ENCODE results near the gene GNAQ.
"Not testable (repeated sequence)": the region's sequence is repeated elsewhere in the genome, so short reads cannot be mapped to it uniquely, and the experiment has no call there.

Gene GNAQ

GRCh38 chr9:77903666-77904285, 127.8 kb downstream of the GNAQ start:
- DNase-seq (ENCODE audit: low spot score), result no peak

GRCh38 chr9:77901771-77902170, 129.8 kb downstream of the GNAQ start:
- DNase-seq (ENCODE audit: low spot score), result no peak

- DNase-seq (ENCODE audit: low spot score), result no peak
These were observed 130.6 kb downstream of the GNAQ start for GRCh38 chr9:77901018-77901417.

GRCh38 chr9:77899679-77900354, 131.8 kb downstream of the GNAQ start:
- no peak for DNase-seq (ENCODE audit: low spot score)

GRCh38 chr9:77898864-77899263, 132.7 kb downstream of the GNAQ start:
- no peak for DNase-seq (ENCODE audit: low spot score)

- DNase-seq (ENCODE audit: low spot score), result no peak
These were observed 134.5 kb downstream of the GNAQ start for GRCh38 chr9:77896938-77897667.

- no peak for DNase-seq (ENCODE audit: low spot score)
These were observed 135.2 kb downstream of the GNAQ start for GRCh38 chr9:77896269-77896937.

GRCh38 chr9:77893706-77894105, 137.9 kb downstream of the GNAQ start:
- no peak for DNase-seq (ENCODE audit: low spot score)

GRCh38 chr9:77892955-77893514, 138.6 kb downstream of the GNAQ start:
- no peak for DNase-seq (ENCODE audit: low spot score)

GRCh38 chr9:77892171-77892570, 139.4 kb downstream of the GNAQ start:
- DNase-seq (ENCODE audit: low spot score), result no peak

GRCh38 chr9:77891128-77891800, 140.3 kb downstream of the GNAQ start:
- DNase-seq (ENCODE audit: low spot score), result no peak

- no peak for DNase-seq (ENCODE audit: low spot score)
These were observed 143.9 kb downstream of the GNAQ start for GRCh38 chr9:77887662-77888061.

- DNase-seq (ENCODE audit: low spot score), result no peak
These were observed 146.4 kb downstream of the GNAQ start for GRCh38 chr9:77885104-77885672.

- no peak for DNase-seq (ENCODE audit: low spot score)
These were observed 147.5 kb downstream of the GNAQ start for GRCh38 chr9:77883846-77884771.

GRCh38 chr9:77883133-77883532, 148.5 kb downstream of the GNAQ start:
- no peak for DNase-seq (ENCODE audit: low spot score)

- no peak for DNase-seq (ENCODE audit: low spot score)
These were observed 149.3 kb downstream of the GNAQ start for GRCh38 chr9:77882294-77882693.

GRCh38 chr9:77881634-77882033, 150.0 kb downstream of the GNAQ start:
- not testable (repeated sequence) for DNase-seq (ENCODE audit: low spot score)

GRCh38 chr9:77881111-77881510, 150.5 kb downstream of the GNAQ start:
- DNase-seq (ENCODE audit: low spot score), result no peak

- no peak for DNase-seq (ENCODE audit: low spot score)
These were observed 152.1 kb downstream of the GNAQ start for GRCh38 chr9:77879437-77879943.

- not testable (repeated sequence) for DNase-seq (ENCODE audit: low spot score)
These were observed 152.8 kb downstream of the GNAQ start for GRCh38 chr9:77878793-77879192.
